Prostate gland (tissue), 2 donors: ENCODE data around the gene ZMYM2. TPM values are rescaled to one million over a fixed set of nuclear protein-coding genes. Genes with fewer than 3 reads are reported as not detected.
A peak's percentile ranks its signal among the peaks of the same experiment; 100 is the strongest.

ENCODE experiments used
- DNase-seq: peaks from one replicate; pipeline ENCODE4 v3.0.0-alpha.2; 2019; ENCODE audit warnings: low spot score
- H3K27ac ChIP-seq, 2 donors: fragments of 200-600 bp; sonication (generic); 2 replicates each; pipeline ENCODE4 v1.5.1; 2017 to 2019
- H3K27me3 ChIP-seq: fragments of 200-600 bp; sonication (generic); replicated peaks from 2 replicates; pipeline ENCODE4 v1.5.1; 2019; ENCODE audit not compliant: insufficient read depth
- H3K36me3 ChIP-seq, 2 donors: fragments of 200-600 bp; sonication (generic); 1 replicate in 1 of 2; 2 replicates in 1 of 2; pipeline versions ENCODE4 v1.5.1 to v1.8.1; 2017 to 2019
- H3K4me1 ChIP-seq: fragments of 200-600 bp; sonication (generic); replicated peaks from 2 replicates; pipeline ENCODE4 v1.5.1; 2019
- H3K4me3 ChIP-seq, 2 donors: fragments of 200-600 bp; sonication (generic); 2 replicates each; pipeline ENCODE4 v1.5.1; 2017 to 2019
- H3K9me3 ChIP-seq: fragments of 200-600 bp; sonication (generic); 2 replicates; pipeline ENCODE4 v1.5.1; 2017
- CTCF ChIP-seq, 4 experiments: fragments of 200-600 bp in 2 of 4; fragments of 450-650 bp in 2 of 4; sonication (generic) in 2 of 4; IDR thresholded peaks; 1 replicate in 3 of 4; 2 replicates in 1 of 4; pipeline ENCODE4 v1.5.1; 2016 to 2019; ENCODE audit warnings: antibody characterized with exemption in 4 of 4, mild to moderate bottlenecking in 2 of 4, moderate library complexity in 2 of 4
- POLR2A ChIP-seq: fragments of 450-650 bp; IDR thresholded peaks from one replicate; pipeline ENCODE4 v1.6.1; 2016; ENCODE audit warnings: antibody characterized with exemption, mild to moderate bottlenecking
- POLR2AphosphoS5 ChIP-seq: sonication (generic); formaldehyde crosslinking; IDR thresholded peaks from one replicate; pipeline ENCODE4 v1.6.1; 2017; ENCODE audit warnings: antibody characterized with exemption
- WGBS: methylation state at CpG from one replicate; pipeline ENCODE4 v1.1.5; 2018; 5-methylcytosine and 5-hydroxymethylcytosine counted together
- intact Hi-C: fragments of 100-400 bp; cut with DNase I; formaldehyde crosslinking; loops from one replicate; pipeline ENCODE4 v1.14.2; 2022
- total RNA-seq, 2 donors: library from RNA; depleted of rRNA; stranded (reverse); fragments of >200 nt; gene quantifications; one replicate each; pipeline ENCODE4 v1.1.0, GENCODE V29; 2016

The ZMYM2 gene
- total RNA-seq, 2 donors from 2014 or later, result 70.7 to 95.6 TPM

GRCh38 chr13:19981685-19982238, 23.2 kb downstream of the ZMYM2 start:
- intact Hi-C loops, result loop anchor here (10.0 kb wide), 1 partner anchor 183 kb away; the partner anchor contains the start of gene GJA3
- no peaks in the 10 kb centered on the region for H3K27me3 ChIP-seq
- no peaks in the 10 kb centered on the region for H3K4me1 ChIP-seq
- WGBS, result 91% methylated on average over 3 of the region's 3 CpGs
- H3K4me3 ChIP-seq, result no peak overlapping the region
- no peak for TF ChIP-seq POLR2A
- no peak for TF ChIP-seq POLR2AphosphoS5
- TF ChIP-seq CTCF (IDR thresholded peaks at IDR 0.05), result no peak
- no peaks in the 10 kb centered on the region for H3K36me3 ChIP-seq
- DNase-seq, result no peak
- no peaks in the 10 kb centered on the region for H3K9me3 ChIP-seq
- no peak overlapping the region for H3K27ac ChIP-seq

GRCh38 chr13:19982447-19983043, 24.0 kb downstream of the ZMYM2 start:
- Histone ChIP-seq H3K27me3 (no peaks in the 10 kb centered on the region), H3K4me1 (no peaks in the 10 kb centered on the region), H3K9me3 (no peaks in the 10 kb centered on the region), H3K27ac (no peak overlapping the region), H3K4me3 (no peak overlapping the region), H3K36me3 (no peaks in the 10 kb centered on the region)
- DNase-seq, result no peak
- intact Hi-C loops, result loop anchor here (10.0 kb wide), 1 partner anchor 182 kb away; the partner anchor contains the start of gene GJA3
- WGBS, result 85% methylated on average over 5 of the region's 5 CpGs
- no peak for TF ChIP-seq POLR2A
- no peak for TF ChIP-seq CTCF (IDR thresholded peaks at IDR 0.05)
- TF ChIP-seq POLR2AphosphoS5, result no peak

GRCh38 chr13:19984430-19985218, 26.1 kb downstream of the ZMYM2 start:
- Histone ChIP-seq H3K4me1 (no peaks in the 10 kb centered on the region), H3K36me3 (no peaks in the 10 kb centered on the region), H3K27me3 (no peaks in the 10 kb centered on the region), H3K27ac (no peak overlapping the region), H3K9me3 (no peaks in the 10 kb centered on the region), H3K4me3 (no peak overlapping the region)
- WGBS, result 70% methylated on average over 5 of the region's 5 CpGs
- TF ChIP-seq POLR2A, result no peak
- peak in 3 of 4 experiments; percentile 16 to 42 (median 26) for TF ChIP-seq CTCF (IDR thresholded peaks at IDR 0.05)
- no peak for TF ChIP-seq POLR2AphosphoS5
- DNase-seq, result no peak
- intact Hi-C loops, result loop anchor here (10.0 kb wide), 1 partner anchor 180 kb away; the partner anchor contains the start of gene GJA3

- no peaks in the 10 kb centered on the region for H3K9me3 ChIP-seq
- no peaks in the 10 kb centered on the region for H3K27me3 ChIP-seq
- DNase-seq, result no peak
- TF ChIP-seq CTCF (IDR thresholded peaks at IDR 0.05) (no peak), POLR2AphosphoS5 (no peak), POLR2A (no peak)
- intact Hi-C loops, result loop anchor here (10.0 kb wide), 1 partner anchor 180 kb away; the partner anchor contains the start of gene GJA3
- H3K4me3 ChIP-seq, result no peak overlapping the region
- H3K27ac ChIP-seq, result no peak overlapping the region
- H3K36me3 ChIP-seq, result no peaks in the 10 kb centered on the region
- H3K4me1 ChIP-seq, result no peaks in the 10 kb centered on the region
- 44% methylated on average over 2 of the region's 2 CpGs for WGBS
Measured at GRCh38 chr13:19985219-19985556, 26.7 kb downstream of the ZMYM2 start.
